Parathyroid adenoma (tissue), 2 donors: Measurements from ENCODE around the gene SEMA4C.

Experiments used
- H2AFZ ChIP-seq: fragments of 300-600 bp; sonication (generic); one replicate; pipeline ENCODE4 v1.7.0; 2017; ENCODE audit warnings: antibody characterized with exemption, mild to moderate bottlenecking
- H3K27ac ChIP-seq: fragments of 300-600 bp; sonication (generic); one replicate; pipeline ENCODE4 v1.7.0; 2017
- H3K27me3 ChIP-seq: fragments of 300-600 bp; sonication (generic); one replicate; pipeline ENCODE4 v1.7.0; 2017; ENCODE audit warnings: low read length; ENCODE audit not compliant: control insufficient read depth, insufficient read depth
- H3K36me3 ChIP-seq: fragments of 300-600 bp; sonication (generic); one replicate; pipeline ENCODE4 v1.7.0; 2017; ENCODE audit warnings: low read length; ENCODE audit not compliant: control insufficient read depth, insufficient read depth
- H3K4me1 ChIP-seq: fragments of 300-600 bp; sonication (generic); one replicate; pipeline ENCODE4 v1.7.0; 2017; ENCODE audit warnings: control low read depth
- H3K4me2 ChIP-seq: fragments of 300-600 bp; sonication (generic); one replicate; pipeline ENCODE4 v1.7.0; 2017; ENCODE audit warnings: low read length
- H3K4me3 ChIP-seq: fragments of 300-600 bp; sonication (generic); one replicate; pipeline ENCODE4 v1.7.0; 2017; ENCODE audit warnings: low read depth, low read length
- H3K79me2 ChIP-seq: fragments of 300-600 bp; sonication (generic); one replicate; pipeline ENCODE4 v1.7.0; 2017; ENCODE audit warnings: control low read depth
- H3K9ac ChIP-seq: fragments of 300-600 bp; sonication (generic); one replicate; pipeline ENCODE4 v1.7.0; 2017; ENCODE audit warnings: mild to moderate bottlenecking
- H3K9me3 ChIP-seq: fragments of 300-600 bp; sonication (generic); one replicate; pipeline ENCODE4 v1.7.0; 2017; ENCODE audit warnings: low read length; ENCODE audit not compliant: control insufficient read depth
- TF ChIP-seq, protein P1 (sequence below): fragments of 300-600 bp; sonication (generic); IDR thresholded peaks from one replicate; pipeline ENCODE4 v1.7.0; 2017; ENCODE audit warnings: antibody characterized with exemption, mild to moderate bottlenecking
- donor health status: primary hyperparathyroidism.

The SEMA4C gene

DNA sequence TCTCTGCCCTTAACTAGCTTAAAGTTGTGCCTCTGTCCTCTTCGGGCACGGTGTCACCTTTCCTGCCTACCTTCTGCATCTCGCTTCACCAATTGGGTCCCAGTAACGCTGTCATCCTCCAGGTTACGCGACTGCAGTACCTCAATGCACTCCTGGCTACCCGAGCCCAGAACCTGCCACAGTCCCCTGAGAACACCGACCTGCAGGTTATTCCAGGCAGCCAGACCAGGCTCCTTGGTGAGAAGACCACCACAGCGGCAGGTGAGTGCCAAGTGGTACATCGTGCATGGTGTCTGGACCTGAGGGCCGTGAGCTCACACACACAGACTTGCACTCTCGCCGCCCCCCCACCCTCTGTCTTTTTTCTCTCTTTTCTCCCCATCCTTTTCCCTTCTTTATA, 41.0 kb downstream of the SEMA4C start:
- H3K36me3 ChIP-seq, result no peaks in the 10 kb centered on the region

GRCh38 chr2:96828436-96828835, 41.4 kb downstream of the SEMA4C start:
- Histone ChIP-seq H3K79me2 (peaks cover 9% of the 10 kb centered on the region), H3K9ac (no peak overlapping the region), H3K9me3 (no peaks in the 10 kb centered on the region), H3K4me1 (peaks cover 13% of the 10 kb centered on the region), H3K4me2 (no peak overlapping the region), H3K36me3 (no peaks in the 10 kb centered on the region), H2AFZ (no peak overlapping the region), H3K27ac (no peak overlapping the region), H3K4me3 (no peak overlapping the region), H3K27me3 (no peaks in the 10 kb centered on the region)
- TF ChIP-seq, protein P1, sequence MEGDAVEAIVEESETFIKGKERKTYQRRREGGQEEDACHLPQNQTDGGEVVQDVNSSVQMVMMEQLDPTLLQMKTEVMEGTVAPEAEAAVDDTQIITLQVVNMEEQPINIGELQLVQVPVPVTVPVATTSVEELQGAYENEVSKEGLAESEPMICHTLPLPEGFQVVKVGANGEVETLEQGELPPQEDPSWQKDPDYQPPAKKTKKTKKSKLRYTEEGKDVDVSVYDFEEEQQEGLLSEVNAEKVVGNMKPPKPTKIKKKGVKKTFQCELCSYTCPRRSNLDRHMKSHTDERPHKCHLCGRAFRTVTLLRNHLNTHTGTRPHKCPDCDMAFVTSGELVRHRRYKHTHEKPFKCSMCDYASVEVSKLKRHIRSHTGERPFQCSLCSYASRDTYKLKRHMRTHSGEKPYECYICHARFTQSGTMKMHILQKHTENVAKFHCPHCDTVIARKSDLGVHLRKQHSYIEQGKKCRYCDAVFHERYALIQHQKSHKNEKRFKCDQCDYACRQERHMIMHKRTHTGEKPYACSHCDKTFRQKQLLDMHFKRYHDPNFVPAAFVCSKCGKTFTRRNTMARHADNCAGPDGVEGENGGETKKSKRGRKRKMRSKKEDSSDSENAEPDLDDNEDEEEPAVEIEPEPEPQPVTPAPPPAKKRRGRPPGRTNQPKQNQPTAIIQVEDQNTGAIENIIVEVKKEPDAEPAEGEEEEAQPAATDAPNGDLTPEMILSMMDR, result no peak

More for the DNA sequence above, 41.0 kb downstream of the SEMA4C start:
- Histone ChIP-seq H3K4me1 (peaks cover 15% of the 10 kb centered on the region), H3K27ac (no peak overlapping the region), H3K79me2 (peaks cover 9% of the 10 kb centered on the region), H3K4me2 (no peak overlapping the region), H3K4me3 (no peak overlapping the region), H3K9me3 (no peaks in the 10 kb centered on the region), H2AFZ (no peak overlapping the region), H3K27me3 (no peaks in the 10 kb centered on the region), H3K9ac (no peak overlapping the region)
- TF ChIP-seq, protein P1, result no peak

- H3K27me3 ChIP-seq, result no peaks in the 10 kb centered on the region
- H3K79me2 ChIP-seq, result peaks cover 13% of the 10 kb centered on the region
- no peak overlapping the region for H3K4me2 ChIP-seq
- no peak overlapping the region for H3K27ac ChIP-seq
- H3K9me3 ChIP-seq, result no peaks in the 10 kb centered on the region
- H3K4me1 ChIP-seq, result peaks cover 6% of the 10 kb centered on the region
- H3K4me3 ChIP-seq, result no peak overlapping the region
- no peak overlapping the region for H2AFZ ChIP-seq
- H3K36me3 ChIP-seq, result no peaks in the 10 kb centered on the region
- TF ChIP-seq, protein P1, result no peak
- no peak overlapping the region for H3K9ac ChIP-seq
These were observed 43.2 kb downstream of the SEMA4C start for GRCh38 chr2:96826546-96827278.

- Histone ChIP-seq H3K9me3 (no peaks in the 10 kb centered on the region), H3K4me2 (no peak overlapping the region), H3K27ac (no peak overlapping the region), H3K27me3 (no peaks in the 10 kb centered on the region), H3K4me3 (no peak overlapping the region), H3K36me3 (no peaks in the 10 kb centered on the region), H3K9ac (no peak overlapping the region), H2AFZ (no peak overlapping the region), H3K4me1 (peaks cover 7% of the 10 kb centered on the region), H3K79me2 (peaks cover 18% of the 10 kb centered on the region)
- TF ChIP-seq, protein P1, result no peak
These were observed 44.8 kb downstream of the SEMA4C start for GRCh38 chr2:96825057-96825456.
